ENCODE results near the gene CTRB2. TPM values are rescaled to one million over a fixed set of nuclear protein-coding genes. Genes with fewer than 3 reads are reported as not detected.
A peak's percentile ranks its signal among the peaks of the same experiment; 100 is the strongest.
"Not testable (repeated sequence)": the region's sequence is repeated elsewhere in the genome, so short reads cannot be mapped to it uniquely, and the experiment has no call there.

CTRB2 gene
- polyA plus RNA-seq, 1 experiment = not detected

- no peak for TF ChIP-seq CTCF (IDR thresholded peaks at IDR 0.05; ENCODE audit: low read depth, low read length)
- Histone ChIP-seq H3K27me3 (ENCODE audit: control insufficient read depth, insufficient read depth, low read length) (no peaks in the 10 kb centered on the region), H3K4me3 (ENCODE audit: low read depth, low read length) (no peak overlapping the region; the same call in 1 of the 2 replicates), H3K27ac (ENCODE audit: low read depth, low read length) (peak overlapping the region; percentile 100), H3K9me3 (ENCODE audit: control insufficient read depth, insufficient read depth, low read length) (no peaks in the 10 kb centered on the region; the same call in 1 of the 2 replicates)
- ChIA-PET POLR2A (interaction anchor here (1.5 kb wide), 1 partner anchor 13 kb away, joined by 9 read pairs; no protein-coding TSS in a partner anchor), CTCF (interaction anchor here (1.0 kb wide), 1 partner anchor 10 kb away, joined by 4 read pairs; no protein-coding TSS in a partner anchor)
- DNase-seq (ENCODE audit: low read depth, low spot score) = no peak
Measured at GRCh38 chr16:75246504-75247205, 39.7 kb upstream of the CTRB2 start.

GRCh38 chr16:75244844-75245758 is 38.1 kb upstream of the CTRB2 start:
- POLR2A ChIA-PET = interaction anchor here (0.9 to 1.5 kb wide), 7 partner anchors 8 to 133 kb away, joined by 3 to 10 read pairs (median 7); no protein-coding TSS in a partner anchor
- peak overlapping the region; percentile 37; the same call in 1 of the 2 replicates for H3K4me3 ChIP-seq (ENCODE audit: low read depth, low read length)
- CTCF ChIA-PET = interaction anchor here (0.9 to 1.9 kb wide), 4 partner anchors 9 to 157 kb away, joined by 3 to 6 read pairs (median 4); no protein-coding TSS in a partner anchor

GRCh38 chr16:75244225-75244809 is 37.4 kb upstream of the CTRB2 start:
- H3K27me3 ChIP-seq (ENCODE audit: control insufficient read depth, insufficient read depth, low read length) = no peaks in the 10 kb centered on the region
- CTCF ChIA-PET = interaction anchor here (1.9 kb wide), 1 partner anchor 12 kb away, joined by 6 read pairs; no protein-coding TSS in a partner anchor
- no peak for TF ChIP-seq CTCF (IDR thresholded peaks at IDR 0.05; ENCODE audit: low read depth, low read length)
- no peak overlapping the region for H3K4me3 ChIP-seq (ENCODE audit: low read depth, low read length)
- peak overlapping the region; percentile 100 for H3K27ac ChIP-seq (ENCODE audit: low read depth, low read length)
- H3K9me3 ChIP-seq (ENCODE audit: control insufficient read depth, insufficient read depth, low read length) = no peaks in the 10 kb centered on the region; the same call in 1 of the 2 replicates
- POLR2A ChIA-PET = interaction anchor here (0.8 to 1.4 kb wide), 4 partner anchors 10 to 134 kb away, joined by 3 to 8 read pairs (median 6); no protein-coding TSS in a partner anchor
- no peak for DNase-seq (ENCODE audit: low read depth, low spot score)

More at GRCh38 chr16:75244844-75245758, 38.1 kb upstream of the CTRB2 start:
- no peak for TF ChIP-seq CTCF (IDR thresholded peaks at IDR 0.05; ENCODE audit: low read depth, low read length)
- Histone ChIP-seq H3K27ac (ENCODE audit: low read depth, low read length) (peak overlapping the region; percentile 100), H3K27me3 (ENCODE audit: control insufficient read depth, insufficient read depth, low read length) (no peaks in the 10 kb centered on the region), H3K9me3 (ENCODE audit: control insufficient read depth, insufficient read depth, low read length) (no peaks in the 10 kb centered on the region; the same call in 1 of the 2 replicates)
- peak; percentile 96 for DNase-seq (ENCODE audit: low read depth, low spot score)

DNA sequence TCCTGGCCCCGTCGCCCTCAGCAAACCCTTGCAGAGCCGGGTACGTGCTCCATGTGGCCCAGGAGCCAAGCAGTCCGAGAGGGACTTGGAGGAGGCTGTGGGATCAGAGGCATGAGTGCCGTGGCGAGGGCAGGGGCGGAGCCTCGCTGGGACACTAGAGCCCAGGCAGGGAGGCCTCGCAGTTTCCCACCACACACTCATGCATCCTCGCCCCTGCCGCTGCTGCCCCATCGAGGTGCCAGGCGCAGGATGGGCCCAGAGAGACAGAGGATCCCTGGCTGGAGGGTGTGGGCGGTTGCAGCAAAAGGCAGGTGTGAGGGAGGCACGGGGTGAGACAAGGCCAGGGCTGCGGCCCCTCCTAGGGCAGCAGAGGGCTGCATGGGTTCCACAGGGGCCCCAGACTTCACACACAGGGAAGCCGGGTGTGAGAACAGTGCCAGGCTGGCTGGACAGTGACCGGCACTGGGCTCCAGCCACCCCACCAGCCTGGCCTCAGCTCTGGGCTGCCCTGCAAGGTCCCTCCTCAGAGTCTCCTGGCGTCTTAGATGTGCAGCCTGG is 36.8 kb upstream of the CTRB2 start:
- no peak for DNase-seq (ENCODE audit: low read depth, low spot score)
- Histone ChIP-seq H3K27ac (ENCODE audit: low read depth, low read length) (peak overlapping the region; percentile 100), H3K9me3 (ENCODE audit: control insufficient read depth, insufficient read depth, low read length) (no peaks in the 10 kb centered on the region; the same call in 1 of the 2 replicates), H3K27me3 (ENCODE audit: control insufficient read depth, insufficient read depth, low read length) (no peaks in the 10 kb centered on the region), H3K4me3 (ENCODE audit: low read depth, low read length) (no peak overlapping the region)
- no peak for TF ChIP-seq CTCF (IDR thresholded peaks at IDR 0.05; ENCODE audit: low read depth, low read length)
- POLR2A ChIA-PET = interaction anchor here (0.8 kb wide), 1 partner anchor 11 kb away, joined by 4 read pairs; no protein-coding TSS in a partner anchor
- CTCF ChIA-PET = interaction anchor here (1.1 to 1.9 kb wide), 4 partner anchors 10 to 158 kb away, joined by 3 to 6 read pairs (median 4); no protein-coding TSS in a partner anchor

DNA sequence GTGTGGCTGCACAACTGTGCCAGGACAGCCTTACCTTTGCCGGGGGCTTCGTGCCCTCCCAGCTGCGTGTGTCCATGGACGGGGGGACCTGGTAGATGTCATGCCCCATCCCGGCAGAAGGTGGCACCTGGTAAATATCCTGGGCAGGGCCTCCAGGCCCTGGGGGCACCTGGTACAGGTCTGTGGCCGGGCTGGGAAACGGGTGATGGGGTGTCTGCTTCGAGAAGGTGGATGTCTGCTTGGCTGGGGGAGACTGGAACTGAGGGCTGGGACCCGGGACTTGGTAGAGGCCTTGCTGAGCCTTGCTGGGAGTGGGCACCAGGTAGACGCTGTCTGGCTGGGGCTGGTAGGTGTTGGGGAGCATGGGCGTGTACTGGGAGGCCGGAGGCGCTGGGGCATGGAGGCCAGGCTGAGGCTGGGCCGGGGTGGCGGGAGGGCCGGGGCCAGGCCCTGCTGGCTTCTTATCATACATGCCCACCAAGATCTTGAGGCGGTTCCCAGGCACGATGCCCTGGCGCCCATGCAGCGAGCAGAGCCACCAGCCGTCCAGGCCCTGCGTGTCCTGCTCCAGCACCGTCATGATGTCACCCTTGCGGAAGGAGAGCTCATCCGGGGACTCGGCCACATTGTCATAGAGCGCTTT is 35.6 kb upstream of the CTRB2 start:
- DNase-seq (ENCODE audit: low read depth, low spot score); H3K4me3 ChIP-seq (ENCODE audit: low read depth, low read length); H3K27ac ChIP-seq (ENCODE audit: low read depth, low read length); H3K9me3 ChIP-seq (ENCODE audit: control insufficient read depth, insufficient read depth, low read length); H3K27me3 ChIP-seq (ENCODE audit: control insufficient read depth, insufficient read depth, low read length): not testable (repeated sequence)
- POLR2A ChIA-PET = interaction anchor here (0.6 kb wide), 1 partner anchor 9 kb away, joined by 3 read pairs; no protein-coding TSS in a partner anchor
- CTCF ChIA-PET = interaction anchor here (1.1 to 1.3 kb wide), 3 partner anchors 9 to 159 kb away, joined by 3 to 5 read pairs (median 3); no protein-coding TSS in a partner anchor
